ENCODE measurements around the gene RSPRY1.
A peak's percentile ranks its signal among the peaks of the same experiment; 100 is the strongest.

Gene RSPRY1

GRCh38 chr16:57239107-57239506 is 53.0 kb downstream of the RSPRY1 start:
- TF ChIP-seq, protein P1, sequence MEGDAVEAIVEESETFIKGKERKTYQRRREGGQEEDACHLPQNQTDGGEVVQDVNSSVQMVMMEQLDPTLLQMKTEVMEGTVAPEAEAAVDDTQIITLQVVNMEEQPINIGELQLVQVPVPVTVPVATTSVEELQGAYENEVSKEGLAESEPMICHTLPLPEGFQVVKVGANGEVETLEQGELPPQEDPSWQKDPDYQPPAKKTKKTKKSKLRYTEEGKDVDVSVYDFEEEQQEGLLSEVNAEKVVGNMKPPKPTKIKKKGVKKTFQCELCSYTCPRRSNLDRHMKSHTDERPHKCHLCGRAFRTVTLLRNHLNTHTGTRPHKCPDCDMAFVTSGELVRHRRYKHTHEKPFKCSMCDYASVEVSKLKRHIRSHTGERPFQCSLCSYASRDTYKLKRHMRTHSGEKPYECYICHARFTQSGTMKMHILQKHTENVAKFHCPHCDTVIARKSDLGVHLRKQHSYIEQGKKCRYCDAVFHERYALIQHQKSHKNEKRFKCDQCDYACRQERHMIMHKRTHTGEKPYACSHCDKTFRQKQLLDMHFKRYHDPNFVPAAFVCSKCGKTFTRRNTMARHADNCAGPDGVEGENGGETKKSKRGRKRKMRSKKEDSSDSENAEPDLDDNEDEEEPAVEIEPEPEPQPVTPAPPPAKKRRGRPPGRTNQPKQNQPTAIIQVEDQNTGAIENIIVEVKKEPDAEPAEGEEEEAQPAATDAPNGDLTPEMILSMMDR (conservative IDR thresholded peaks at IDR 0.05; ENCODE audit: control insufficient read depth, insufficient read depth, low read depth, low read length), result no peak
- DNase-seq (ENCODE audit: low read depth), result no peak
- H3K4me3 ChIP-seq (ENCODE audit: control insufficient read depth, low read depth, low read length), result no peak overlapping the region

DNA sequence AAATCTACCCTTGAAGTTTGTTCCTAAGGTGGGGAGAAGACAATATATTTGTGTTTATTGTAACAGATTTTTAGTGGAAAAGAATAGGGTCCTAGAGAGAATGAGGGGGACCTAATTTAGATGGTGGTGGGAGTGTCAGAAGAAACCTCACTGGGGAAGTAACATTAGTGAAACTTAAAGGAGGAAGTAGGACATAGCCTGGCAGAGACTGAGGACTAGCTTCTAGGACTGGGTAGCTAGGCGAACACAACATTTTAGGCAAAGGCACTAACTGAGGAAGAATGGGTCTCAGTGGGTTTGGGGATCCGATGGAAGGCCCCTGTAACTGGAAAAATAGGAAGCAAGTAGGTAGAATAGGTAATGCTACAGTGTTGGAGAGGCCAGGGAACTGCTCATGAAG is 54.7 kb downstream of the RSPRY1 start:
- no peak for DNase-seq (ENCODE audit: low read depth)
- no peak overlapping the region for H3K4me3 ChIP-seq (ENCODE audit: control insufficient read depth, low read depth, low read length)
- TF ChIP-seq, protein P1 (conservative IDR thresholded peaks at IDR 0.05; ENCODE audit: control insufficient read depth, insufficient read depth, low read depth, low read length), result no peak

DNA sequence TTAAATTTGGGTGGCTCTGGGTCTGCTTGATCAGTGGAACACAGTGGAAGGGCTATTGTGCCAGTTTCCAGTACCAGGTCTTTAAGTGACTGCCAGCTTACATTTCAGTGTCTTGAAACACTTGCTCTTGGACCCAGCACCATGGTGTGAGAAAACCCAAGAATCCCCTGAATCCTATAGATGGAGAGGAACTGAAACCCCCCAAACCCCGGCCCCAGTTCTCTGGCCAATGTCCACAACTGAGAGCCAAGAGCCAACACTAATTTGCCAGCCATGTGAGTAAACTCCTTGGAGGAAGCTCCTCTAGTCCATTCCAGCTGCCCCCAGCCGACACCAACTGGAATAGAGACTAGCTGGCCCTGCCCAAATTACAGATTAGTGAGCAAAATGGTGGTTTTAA is 56.5 kb downstream of the RSPRY1 start:
- no peak for DNase-seq (ENCODE audit: low read depth)
- H3K4me3 ChIP-seq (ENCODE audit: control insufficient read depth, low read depth, low read length), result no peak overlapping the region
- TF ChIP-seq, protein P1 (conservative IDR thresholded peaks at IDR 0.05; ENCODE audit: control insufficient read depth, insufficient read depth, low read depth, low read length), result no peak

- H3K4me3 ChIP-seq (ENCODE audit: control insufficient read depth, low read depth, low read length), result peak overlapping the region; percentile 66
- TF ChIP-seq, protein P1 (conservative IDR thresholded peaks at IDR 0.05; ENCODE audit: control insufficient read depth, insufficient read depth, low read depth, low read length), result no peak
- no peak for DNase-seq (ENCODE audit: low read depth)
Observed at GRCh38 chr16:57244463-57244766, 58.3 kb downstream of the RSPRY1 start.

- peak within 1 kb of the TSS; percentile 70 for H3K4me3 ChIP-seq (ENCODE audit: control insufficient read depth, low read depth, low read length)
- peak; percentile 95 for DNase-seq (ENCODE audit: low read depth)
- TF ChIP-seq, protein P1 (conservative IDR thresholded peaks at IDR 0.05; ENCODE audit: control insufficient read depth, insufficient read depth, low read depth, low read length), result no peak
Observed at GRCh38 chr16:57244767-57245471, 58.8 kb downstream of the RSPRY1 start, which contains the start of gene ARL2BP. ARL2BP (plus strand) TSS chr16:57245259; CDS start chr16:57245368, 109 bp downstream.

- TF ChIP-seq, protein P1 (conservative IDR thresholded peaks at IDR 0.05; ENCODE audit: control insufficient read depth, insufficient read depth, low read depth, low read length), result no peak
- DNase-seq (ENCODE audit: low read depth), result peak; percentile 15
- peak overlapping the region; percentile 70 for H3K4me3 ChIP-seq (ENCODE audit: control insufficient read depth, low read depth, low read length)
Observed at GRCh38 chr16:57245472-57246113, 59.5 kb downstream of the RSPRY1 start.

All from fibroblast of mammary gland (primary cell).